Activated naive CD4-positive, alpha-beta T cell treated with anti-CD3 and anti-CD28 coated beads, Interleukin-2, amount 10 ng/mL, durations not matched to agents 7 days and 5 days (primary cell): ENCODE data around the gene ATRIP.
"Not testable (repeated sequence)": the region's sequence is repeated elsewhere in the genome, so short reads cannot be mapped to it uniquely, and the experiment has no call there.

Experiments used
- CTCF ChIA-PET: fragments of 350-600 bp; sonication (Branson Sonifier 250); formaldehyde crosslinking; loops from one replicate; lab custom pipeline; 2021; ENCODE audit warnings: antibody characterized with exemption; lab: Charles Lee
- DNase-seq: peaks from one replicate; pipeline ENCODE4 v3.0.0-alpha.2; 2020
- H3K27ac Mint-ChIP-seq: one replicate; pipeline ENCODE4 v1.8.0; 2021; ENCODE audit warnings: mild to moderate bottlenecking, moderate library complexity, mixed read lengths
- H3K27me3 Mint-ChIP-seq: one replicate; pipeline ENCODE4 v1.8.0; 2021; ENCODE audit warnings: mild to moderate bottlenecking, mixed read lengths
- H3K36me3 Mint-ChIP-seq: one replicate; pipeline ENCODE4 v1.8.0; 2021; ENCODE audit warnings: mixed read lengths
- H3K4me1 Mint-ChIP-seq: one replicate; pipeline ENCODE4 v1.8.0; 2021; ENCODE audit warnings: mixed read lengths
- H3K4me3 Mint-ChIP-seq: one replicate; pipeline ENCODE4 v1.8.0; 2021; ENCODE audit warnings: mild to moderate bottlenecking, moderate library complexity, mixed read lengths
- H3K9me3 Mint-ChIP-seq: one replicate; pipeline ENCODE4 v1.8.0; 2021; ENCODE audit warnings: mixed read lengths

Gene ATRIP

DNA sequence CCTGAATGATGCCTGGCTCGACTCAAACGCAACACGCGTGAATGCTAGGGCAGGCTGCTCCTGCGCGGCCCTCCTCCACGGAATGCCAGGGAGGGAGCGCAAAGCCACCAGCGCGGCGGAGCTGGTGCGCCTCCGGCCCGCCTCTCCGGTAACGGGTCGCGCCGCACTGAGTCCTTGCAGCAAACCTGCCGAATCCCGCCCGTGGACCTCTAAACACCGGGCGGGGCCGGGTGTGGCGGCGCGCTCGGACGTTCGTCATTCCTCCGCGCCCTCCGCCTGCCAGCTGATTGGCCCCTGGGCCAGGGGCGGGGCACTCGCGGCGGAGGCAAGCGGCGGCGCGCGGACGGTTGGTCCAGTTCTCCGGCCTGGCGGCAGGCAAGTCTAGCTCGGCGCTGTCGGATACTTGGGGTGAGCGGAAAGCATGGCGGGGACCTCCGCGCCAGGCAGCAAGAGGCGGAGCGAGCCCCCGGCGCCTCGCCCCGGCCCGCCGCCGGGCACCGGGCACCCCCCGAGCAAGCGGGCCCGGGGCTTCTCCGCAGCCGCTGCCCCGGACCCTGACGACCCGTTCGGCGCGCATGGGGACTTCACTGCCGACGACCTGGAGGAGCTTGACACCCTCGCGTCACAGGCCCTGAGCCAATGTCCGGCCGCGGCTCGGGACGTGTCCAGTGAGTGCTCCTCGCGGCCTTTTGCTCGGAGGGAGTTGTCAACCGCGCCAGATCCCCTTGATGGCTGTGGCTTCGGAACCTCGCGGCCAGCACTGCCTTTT is at the start of gene ATRIP:
TSS of gene ATRIP (plus strand) at position 313 of the 769 bp plus-strand sequence. CDS start at position 422, 109 bp downstream.
- Mint-ChIP-seq H3K27ac (peak within 1 kb of the TSS; percentile 89), H3K9me3 (no peaks in the 10 kb centered on the region), H3K4me1 (peaks cover 51% of the 10 kb centered on the region), H3K4me3 (peak within 1 kb of the TSS; percentile 88), H3K36me3 (peaks cover 44% of the 10 kb centered on the region), H3K27me3 (no peaks in the 10 kb centered on the region)
- peak; percentile 92 for DNase-seq
- CTCF ChIA-PET, result interaction anchor here (0.8 to 4.5 kb wide), 7 partner anchors 10 to 112 kb away, joined by 3 to 47 read pairs (median 4); no protein-coding TSS in a partner anchor

DNA sequence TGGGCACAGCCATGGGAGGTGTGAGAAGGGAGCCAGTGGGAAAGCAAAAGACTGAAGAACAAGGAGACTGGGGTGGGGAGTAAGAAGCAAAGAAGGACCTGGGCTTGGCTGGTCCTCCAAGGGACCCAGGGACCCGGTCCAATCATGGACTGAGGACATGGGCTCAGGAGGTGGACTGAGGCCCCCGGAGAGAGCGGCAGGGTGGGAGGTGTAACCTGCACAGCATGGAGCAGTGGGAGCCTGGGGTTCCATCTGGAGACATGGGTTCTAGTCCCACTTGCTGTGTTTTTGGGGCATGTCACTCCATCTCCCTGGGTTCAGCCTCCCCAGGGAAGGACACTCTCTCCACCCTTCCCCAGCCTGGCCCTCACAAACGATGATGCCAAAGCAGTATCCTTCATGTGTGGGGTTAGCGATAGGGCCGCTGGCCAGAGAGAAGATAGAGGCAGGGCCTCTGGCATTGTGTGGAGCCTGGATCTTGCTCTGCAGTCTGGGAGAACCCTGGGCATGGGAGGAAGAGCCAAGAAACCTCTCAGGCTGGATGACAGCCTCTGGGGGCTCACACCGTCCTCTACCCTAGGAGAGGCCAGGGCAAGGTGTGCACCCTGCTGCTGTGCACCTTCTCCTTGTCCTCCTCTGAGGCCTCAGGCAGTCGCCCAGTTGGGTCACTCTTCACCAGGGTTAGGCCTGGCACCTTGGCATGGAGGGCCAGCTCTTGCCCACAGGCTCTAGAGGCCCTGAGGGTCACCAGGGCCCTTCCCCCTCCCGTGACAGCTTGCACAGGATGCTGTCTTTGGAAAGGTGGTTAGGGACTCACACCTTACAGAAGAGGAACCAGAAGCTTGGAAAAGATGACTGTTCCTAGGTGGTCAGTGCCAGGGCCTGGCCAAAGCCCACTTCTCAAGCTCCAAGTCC is 48.5 kb upstream of the ATRIP start:
- Mint-ChIP-seq H3K27me3 (peaks cover 36% of the 10 kb centered on the region), H3K36me3 (no peaks in the 10 kb centered on the region), H3K4me3 (no peak overlapping the region), H3K9me3 (no peaks in the 10 kb centered on the region), H3K27ac (no peak overlapping the region), H3K4me1 (no peaks in the 10 kb centered on the region)
- DNase-seq, result no peak
- CTCF ChIA-PET, result interaction anchor here (0.5 to 7.8 kb wide), 5 partner anchors 36 to 158 kb away, joined by 3 to 170 read pairs (median 3); partner anchors contain the start of gene PFKFB4

DNA sequence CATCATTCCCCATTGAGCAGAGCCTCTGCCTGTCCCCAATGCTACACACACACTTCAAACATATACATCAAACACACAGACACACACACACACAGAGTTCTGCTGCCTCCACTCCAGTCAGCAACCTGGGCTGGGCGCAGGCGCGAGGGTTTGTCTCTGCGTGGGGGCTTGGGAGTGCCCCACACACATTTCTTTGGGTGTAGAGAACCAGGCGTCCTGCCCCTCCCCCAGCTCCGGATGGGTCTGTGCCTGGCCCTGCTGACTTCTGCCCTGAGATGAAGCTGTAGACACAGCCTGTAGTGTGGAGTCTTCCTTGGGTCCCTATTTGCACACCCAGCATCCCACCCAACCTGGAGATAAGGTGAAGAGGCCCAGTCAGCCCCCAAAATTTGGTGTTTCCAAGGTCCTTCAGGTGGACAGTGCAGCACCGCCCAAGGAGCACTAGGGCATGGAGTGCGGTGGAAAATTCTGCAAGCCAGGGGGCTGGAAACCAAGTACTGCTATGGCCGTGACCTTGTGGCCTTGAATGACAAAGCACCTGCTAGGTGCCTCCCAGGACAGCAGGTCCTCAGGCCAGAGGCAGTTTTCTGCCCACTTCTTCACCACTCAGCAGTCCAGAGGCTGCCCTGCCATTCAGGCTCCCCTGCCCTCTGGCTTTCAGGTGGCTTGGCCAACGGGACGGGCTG is 47.7 kb upstream of the ATRIP start:
- Mint-ChIP-seq H3K4me1 (no peaks in the 10 kb centered on the region), H3K9me3 (no peaks in the 10 kb centered on the region), H3K27me3 (peaks cover 36% of the 10 kb centered on the region), H3K4me3 (no peak overlapping the region), H3K36me3 (no peaks in the 10 kb centered on the region), H3K27ac (peak overlapping the region; percentile 22)
- CTCF ChIA-PET, result interaction anchor here (0.5 to 7.8 kb wide), 9 partner anchors 9 to 157 kb away, joined by 3 to 170 read pairs (median 8); partner anchors contain the start of gene PFKFB4
- no peak for DNase-seq

DNA sequence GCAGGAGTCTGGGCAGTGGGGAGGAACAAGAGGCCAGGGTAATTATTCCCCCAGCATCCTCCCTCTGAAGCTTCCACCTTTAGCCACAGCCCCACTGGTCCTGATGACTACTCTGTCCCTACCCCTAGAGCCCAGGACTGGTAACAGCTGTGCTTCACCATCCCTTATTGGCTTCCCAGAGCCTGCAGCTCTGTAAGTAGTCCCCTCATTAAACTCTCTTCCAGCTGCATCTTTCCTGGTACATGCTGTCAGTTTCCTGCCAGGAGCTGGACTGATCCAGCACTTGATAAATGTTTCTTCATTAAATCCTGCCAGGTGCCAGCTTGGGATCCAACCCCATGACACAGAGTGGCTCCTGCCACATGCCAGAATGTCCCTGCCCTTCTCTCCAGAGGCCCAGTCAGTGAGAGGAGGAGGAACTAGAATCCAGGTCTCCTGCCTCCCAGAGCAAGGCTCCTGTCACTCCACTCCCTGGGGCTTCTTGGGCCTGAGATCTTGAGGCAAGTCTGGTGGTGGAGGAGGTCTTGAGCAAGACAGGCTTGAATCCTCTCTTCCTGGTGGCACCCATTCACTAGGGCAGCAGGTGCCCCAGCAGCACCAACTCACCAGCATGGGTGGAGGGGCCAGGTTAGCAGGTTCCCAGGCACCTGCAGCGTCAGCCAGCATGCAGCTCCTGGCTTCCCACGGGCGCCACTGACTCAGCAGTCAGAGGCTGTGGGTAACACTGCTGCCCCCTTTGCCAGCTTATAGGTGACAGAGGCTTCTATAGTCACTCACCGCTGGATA is 47.0 kb upstream of the ATRIP start:
- Mint-ChIP-seq H3K4me3 (no peak overlapping the region), H3K4me1 (no peaks in the 10 kb centered on the region), H3K27ac (no peak overlapping the region), H3K36me3 (no peaks in the 10 kb centered on the region), H3K27me3 (peaks cover 35% of the 10 kb centered on the region), H3K9me3 (no peaks in the 10 kb centered on the region)
- CTCF ChIA-PET, result interaction anchor here (0.8 to 7.8 kb wide), 25 partner anchors 9 to 266 kb away, joined by 3 to 170 read pairs (median 6); partner anchors contain the start of genes PFKFB4 and SLC26A6
- no peak for DNase-seq

DNA sequence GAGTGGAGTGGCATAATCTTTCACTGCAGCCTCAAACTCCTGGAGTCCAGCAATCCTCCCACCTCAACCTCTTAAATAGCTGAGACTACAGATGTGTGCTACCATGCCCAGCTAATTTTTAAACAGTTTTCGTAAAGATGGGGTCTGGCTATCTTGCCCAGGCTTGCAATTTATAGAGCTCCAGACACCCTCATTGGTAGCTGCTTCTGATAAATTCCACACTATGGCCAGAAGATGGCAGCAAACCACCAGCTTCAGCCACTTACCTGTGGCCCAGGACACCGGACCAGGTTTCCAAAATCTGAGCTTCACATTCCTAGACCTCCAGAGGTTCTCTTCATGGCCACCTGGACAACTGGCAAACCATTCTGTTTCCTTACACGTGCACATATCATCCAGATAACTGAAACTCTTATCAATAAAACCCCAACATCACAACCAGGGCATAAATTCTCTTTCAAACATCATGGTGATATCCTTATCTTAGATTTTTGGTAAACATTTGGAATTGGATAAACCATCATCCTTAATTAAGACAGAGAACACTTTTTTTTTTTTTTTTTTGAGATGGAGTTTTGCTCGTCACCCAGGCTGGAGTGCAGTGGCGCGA is 45.6 kb upstream of the ATRIP start:
- H3K9me3 Mint-ChIP-seq, result no peaks in the 10 kb centered on the region
- no peaks in the 10 kb centered on the region for H3K36me3 Mint-ChIP-seq
- DNase-seq, result peak; percentile 79
- H3K27me3 Mint-ChIP-seq, result peaks cover 25% of the 10 kb centered on the region
- H3K4me3 Mint-ChIP-seq, result no peak overlapping the region
- CTCF ChIA-PET, result interaction anchor here (0.6 to 7.8 kb wide), 48 partner anchors 7 to 518 kb away, joined by 3 to 170 read pairs (median 5); partner anchors contain the start of genes CAMP, CCDC51, PFKFB4 and PLXNB1
- no peaks in the 10 kb centered on the region for H3K4me1 Mint-ChIP-seq
- no peak overlapping the region for H3K27ac Mint-ChIP-seq

DNA sequence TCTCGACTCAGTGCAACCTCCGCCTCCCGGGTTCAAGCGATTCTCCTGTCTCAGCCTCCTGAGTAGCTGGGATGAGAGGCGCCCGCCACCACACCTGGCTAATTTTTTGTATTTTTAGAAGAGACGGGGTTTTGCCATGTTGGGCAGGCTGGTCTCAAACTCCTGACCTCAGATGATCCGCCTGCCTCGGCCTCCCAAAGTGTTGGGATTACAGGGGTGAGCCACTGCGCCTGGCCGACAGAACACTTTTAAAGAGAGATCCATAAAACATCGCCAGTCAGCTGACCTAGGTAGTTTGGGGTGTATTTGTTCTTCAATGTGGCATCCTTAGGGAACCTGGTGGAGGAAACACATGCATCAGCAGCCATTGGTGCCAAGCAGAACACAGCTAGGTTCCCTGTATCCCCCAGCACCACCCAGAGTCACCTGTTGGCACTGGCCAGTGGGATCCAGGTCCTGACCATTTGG is 45.1 kb upstream of the ATRIP start:
- peaks cover 23% of the 10 kb centered on the region for H3K27me3 Mint-ChIP-seq
- H3K9me3 Mint-ChIP-seq, H3K4me3 Mint-ChIP-seq, H3K36me3 Mint-ChIP-seq, DNase-seq, H3K27ac Mint-ChIP-seq, H3K4me1 Mint-ChIP-seq: not testable (repeated sequence)
- CTCF ChIA-PET, result interaction anchor here (0.8 to 7.8 kb wide), 35 partner anchors 10 to 351 kb away, joined by 3 to 170 read pairs (median 5); partner anchors contain the start of genes CAMP, CCDC51, PFKFB4 and PLXNB1

DNA sequence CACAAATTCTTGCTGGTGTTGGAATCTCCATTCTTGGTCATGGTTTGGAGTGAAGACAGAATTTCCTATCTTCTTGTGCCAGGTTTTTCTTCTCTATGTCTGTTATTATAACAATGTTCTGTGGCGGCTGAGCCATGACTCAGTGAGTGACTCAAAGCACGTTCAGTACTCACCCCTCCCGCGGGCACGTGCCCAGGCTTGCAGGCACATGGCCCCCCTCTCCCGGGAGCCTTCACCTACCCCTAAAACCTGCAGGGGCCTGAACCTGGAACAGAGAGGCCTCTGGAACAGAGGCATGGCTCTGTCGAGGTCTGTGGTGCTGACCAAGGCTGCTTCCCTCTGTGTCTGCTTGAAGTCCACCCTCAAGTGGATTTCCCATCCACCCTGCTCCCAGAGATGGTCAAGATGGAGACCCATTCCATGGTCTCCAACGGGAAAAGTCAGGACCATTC is 44.2 kb upstream of the ATRIP start:
- H3K4me3 Mint-ChIP-seq, result no peak overlapping the region
- CTCF ChIA-PET, result interaction anchor here (1.1 to 7.8 kb wide), 8 partner anchors 27 to 233 kb away, joined by 3 to 170 read pairs (median 22); partner anchors contain the start of genes PLXNB1 and SLC26A6
- H3K27ac Mint-ChIP-seq, result no peak overlapping the region
- DNase-seq, result no peak
- H3K4me1 Mint-ChIP-seq, result no peaks in the 10 kb centered on the region
- H3K9me3 Mint-ChIP-seq, result no peaks in the 10 kb centered on the region
- H3K36me3 Mint-ChIP-seq, result no peaks in the 10 kb centered on the region
- peaks cover 24% of the 10 kb centered on the region for H3K27me3 Mint-ChIP-seq

DNA sequence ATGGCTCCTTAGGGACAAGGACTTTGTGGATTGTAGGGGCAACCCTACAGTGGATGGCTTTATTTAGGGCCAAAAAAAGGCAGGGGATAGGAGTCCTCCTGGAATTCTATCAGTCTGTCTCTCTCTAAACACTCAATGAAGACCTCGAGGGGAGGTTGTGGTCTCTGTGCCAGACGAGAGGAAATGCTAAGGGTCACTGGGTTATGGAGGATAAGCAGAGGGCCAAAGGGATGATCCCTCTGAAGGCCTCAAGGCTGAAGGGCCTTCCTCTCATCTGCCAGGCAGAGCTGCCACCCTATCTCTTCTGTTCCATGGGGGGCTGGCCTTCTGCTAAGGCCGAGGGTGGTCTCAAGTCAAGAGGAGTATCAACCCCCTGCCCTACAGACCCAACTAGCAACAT is 43.6 kb upstream of the ATRIP start:
- H3K4me3 Mint-ChIP-seq, result no peak overlapping the region
- DNase-seq, result no peak
- no peaks in the 10 kb centered on the region for H3K9me3 Mint-ChIP-seq
- H3K4me1 Mint-ChIP-seq, result no peaks in the 10 kb centered on the region
- no peaks in the 10 kb centered on the region for H3K36me3 Mint-ChIP-seq
- peaks cover 26% of the 10 kb centered on the region for H3K27me3 Mint-ChIP-seq
- no peak overlapping the region for H3K27ac Mint-ChIP-seq
- CTCF ChIA-PET, result interaction anchor here (3.9 to 7.8 kb wide), 3 partner anchors 31 to 146 kb away, joined by 48 to 170 read pairs (median 50); no protein-coding TSS in a partner anchor

DNA sequence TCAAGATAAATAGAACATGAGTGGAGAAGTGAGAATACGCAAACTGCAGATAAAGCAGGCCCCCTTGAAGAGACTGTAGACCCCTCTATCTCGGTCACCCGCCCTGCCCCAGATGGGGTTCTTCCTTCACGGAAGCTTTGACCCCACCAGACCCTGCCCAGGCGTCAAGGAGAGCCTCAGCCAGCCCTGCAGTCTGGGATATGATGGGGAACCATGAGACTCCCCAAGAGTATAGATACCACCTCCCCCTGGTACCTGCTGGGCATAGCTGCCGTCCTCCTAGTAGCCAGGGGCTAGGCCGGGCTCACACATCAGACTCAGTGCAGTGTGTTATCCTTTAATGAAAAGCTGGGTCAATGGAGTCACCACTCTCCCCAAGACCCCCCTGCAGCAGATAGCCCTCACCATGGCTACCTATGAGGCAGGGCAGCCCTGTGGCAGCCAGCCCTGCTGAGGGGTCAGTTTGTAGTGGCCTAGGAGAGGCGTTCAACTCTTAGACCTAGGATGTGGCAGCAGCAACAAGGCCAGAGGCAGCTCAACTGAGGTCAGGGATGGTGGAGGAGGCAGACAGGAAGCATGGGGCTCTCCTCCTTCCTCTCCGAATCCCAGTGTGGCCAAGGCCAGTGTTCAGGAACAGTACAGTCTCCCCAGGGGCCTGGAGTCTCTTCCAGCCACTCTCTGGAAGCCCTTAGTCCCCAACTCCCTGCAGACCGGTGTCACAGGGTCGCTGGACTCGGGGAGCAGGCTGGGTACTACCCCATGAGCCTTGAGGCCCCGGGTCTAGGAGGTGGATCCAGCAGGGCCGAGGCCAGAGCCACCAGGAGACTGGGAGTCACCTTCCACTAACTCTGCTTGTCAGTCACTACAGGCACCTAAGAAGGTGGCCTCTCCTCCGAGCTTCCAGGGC is 42.8 kb upstream of the ATRIP start:
- no peak overlapping the region for H3K27ac Mint-ChIP-seq
- CTCF ChIA-PET, result interaction anchor here (1.3 to 7.8 kb wide), 3 partner anchors 30 to 145 kb away, joined by 5 to 170 read pairs (median 50); no protein-coding TSS in a partner anchor
- DNase-seq, result peak; percentile 18
- H3K4me1 Mint-ChIP-seq, result no peaks in the 10 kb centered on the region
- H3K9me3 Mint-ChIP-seq, result no peaks in the 10 kb centered on the region
- no peak overlapping the region for H3K4me3 Mint-ChIP-seq
- no peaks in the 10 kb centered on the region for H3K36me3 Mint-ChIP-seq
- peaks cover 20% of the 10 kb centered on the region for H3K27me3 Mint-ChIP-seq

DNA sequence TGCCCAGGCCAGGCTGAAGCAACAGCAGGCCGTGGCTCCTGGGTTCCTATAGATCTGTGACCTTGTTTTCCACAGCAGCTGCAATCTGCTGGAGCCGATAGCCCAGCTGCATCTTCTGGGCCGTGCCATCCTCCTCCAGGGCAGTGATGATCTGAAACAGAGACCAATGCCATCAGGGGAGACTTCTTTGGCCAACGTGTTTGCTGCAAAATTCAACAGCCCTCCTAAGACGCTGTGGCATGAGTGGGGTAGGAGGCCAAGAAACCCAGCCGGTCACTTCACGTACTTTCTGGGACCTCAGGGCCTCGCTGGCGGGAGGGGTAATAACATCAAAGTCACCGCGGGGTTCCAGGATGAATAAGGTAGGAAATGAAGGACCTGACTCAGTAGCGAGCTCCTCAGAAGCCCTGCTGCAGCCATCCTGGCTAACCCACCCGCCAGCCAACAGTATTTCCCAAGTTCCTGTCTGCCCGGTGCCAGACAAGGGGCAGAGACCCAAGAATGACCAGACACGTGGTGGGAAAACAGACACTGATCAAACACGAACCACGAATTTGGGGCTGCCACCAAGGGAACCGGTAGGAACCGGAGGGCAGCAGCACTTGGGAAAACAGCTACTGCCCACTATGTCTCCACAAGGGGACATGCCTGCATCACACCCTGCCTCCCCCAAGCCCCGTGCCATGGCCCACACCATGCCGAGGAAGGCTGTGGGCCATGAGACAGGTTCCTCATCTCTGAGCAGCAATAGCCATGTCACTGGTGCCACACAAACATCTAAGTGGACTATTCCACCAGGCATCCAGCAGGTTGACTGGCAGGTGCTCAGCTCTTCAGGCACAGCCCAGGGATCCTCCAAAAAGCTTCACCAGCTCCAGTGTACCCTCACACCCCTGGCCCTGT is 41.8 kb upstream of the ATRIP start:
- Mint-ChIP-seq H3K9me3 (no peaks in the 10 kb centered on the region), H3K4me3 (no peak overlapping the region), H3K27me3 (peaks cover 11% of the 10 kb centered on the region), H3K27ac (no peak overlapping the region), H3K4me1 (no peaks in the 10 kb centered on the region), H3K36me3 (no peaks in the 10 kb centered on the region)
- CTCF ChIA-PET, result interaction anchor here (1.3 to 7.8 kb wide), 2 partner anchors 29 to 144 kb away, joined by 5 to 170 read pairs; no protein-coding TSS in a partner anchor
- peak; percentile 3 for DNase-seq
